SKM-1 (cell line): ENCODE results near the gene PLD2.
"Not testable (repeated sequence)": the region's sequence is repeated elsewhere in the genome, so short reads cannot be mapped to it uniquely, and the experiment has no call there.

Experiments used
- DNase-seq: peaks from one replicate; lab custom pipeline; 2025; ENCODE audit not compliant: unreplicated experiment; lab: John Stamatoyannopoulos, UW

The PLD2 gene

GRCh38 chr17:4789951-4790704 is 16.8 kb upstream of the PLD2 start:
- no peak for DNase-seq

DNA sequence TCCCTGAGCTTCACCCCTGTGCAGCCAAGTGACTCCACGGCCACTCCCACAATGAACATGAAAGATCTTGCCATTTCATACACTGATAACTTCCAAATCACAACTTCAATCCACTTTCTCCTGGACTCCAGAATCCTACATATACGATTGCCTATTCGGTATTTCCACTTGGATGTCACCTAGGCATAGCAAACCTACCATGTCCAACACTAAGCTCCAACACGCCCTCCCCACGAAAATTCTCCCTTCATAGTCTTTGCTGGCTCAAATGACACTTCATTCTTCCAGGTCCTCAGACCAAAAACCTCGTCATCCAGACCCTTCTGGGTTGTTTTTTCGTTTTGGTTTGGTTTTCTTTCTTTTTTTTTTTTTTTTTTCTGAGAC is 16.3 kb upstream of the PLD2 start:
- DNase-seq: no peak

GRCh38 chr17:4795168-4795567 is 11.8 kb upstream of the PLD2 start:
- DNase-seq: no peak

- DNase-seq: no peak
Observed at GRCh38 chr17:4796552-4796920, 10.4 kb upstream of the PLD2 start.

GRCh38 chr17:4800462-4801196 is 6.3 kb upstream of the PLD2 start:
- DNase-seq: no peak

DNA sequence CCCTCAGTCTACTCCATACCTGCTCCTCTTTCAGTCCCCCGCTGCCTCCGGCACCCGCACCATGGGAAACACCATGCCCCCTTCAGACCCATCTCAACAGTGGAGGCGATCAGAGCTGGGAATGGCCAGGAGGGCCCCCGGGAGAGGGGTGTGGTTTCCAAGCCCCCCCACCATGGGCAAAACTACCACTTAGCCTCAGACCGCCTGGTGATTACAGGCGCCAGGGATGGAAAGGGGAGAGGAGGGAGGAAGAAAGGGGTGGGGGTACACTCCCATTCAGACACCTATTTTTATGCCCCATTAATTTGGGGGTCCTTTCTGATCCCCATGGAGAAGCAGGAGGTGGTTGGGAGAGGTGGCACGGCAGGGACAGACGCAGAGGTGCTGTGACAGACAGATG is 4.7 kb upstream of the PLD2 start, which contains the start of gene C17orf114:
C17orf114 (minus strand) TSS at position 101 of the 400 bp plus-strand sequence.
- DNase-seq: no peak

DNA sequence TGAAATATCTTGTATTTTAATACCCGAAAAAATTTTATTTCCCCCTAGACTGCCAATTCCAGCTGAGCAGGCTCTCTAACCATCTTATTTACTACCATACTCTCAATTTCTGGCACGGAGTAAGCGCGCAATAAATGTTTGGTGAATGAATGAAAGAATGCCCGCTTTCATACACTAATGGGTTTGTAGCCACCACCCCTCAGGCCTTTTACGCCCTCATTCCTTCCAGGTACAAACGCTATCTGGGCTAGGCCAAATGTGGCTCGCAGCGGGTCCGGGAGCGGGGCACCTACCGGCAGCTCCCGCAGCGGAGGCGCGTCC is 536 bp upstream of the PLD2 start:
- DNase-seq: no peak

GRCh38 chr17:4807605-4808377 is 839 bp downstream of the PLD2 start:
- DNase-seq: no peak

DNA sequence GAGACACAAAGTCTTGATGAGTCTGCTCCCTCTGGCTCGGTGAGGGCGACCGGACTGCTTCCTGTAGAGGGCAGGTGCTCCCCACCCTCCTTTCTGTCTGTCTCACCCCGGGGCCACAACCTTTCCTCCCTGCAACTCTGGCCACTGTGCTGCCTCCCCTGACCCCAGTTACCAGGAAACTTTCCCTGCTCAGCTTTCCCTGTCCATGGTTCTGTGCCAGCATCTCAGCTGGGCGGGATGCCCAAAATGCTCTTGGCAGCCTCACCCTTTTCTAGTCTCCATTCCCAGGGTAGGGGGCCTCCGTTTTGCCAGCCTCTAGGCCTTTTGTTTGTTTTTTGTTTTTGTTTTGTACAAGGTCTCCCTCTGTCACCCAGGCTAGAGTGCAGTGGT is 1.4 kb downstream of the PLD2 start:
- DNase-seq: no peak

DNA sequence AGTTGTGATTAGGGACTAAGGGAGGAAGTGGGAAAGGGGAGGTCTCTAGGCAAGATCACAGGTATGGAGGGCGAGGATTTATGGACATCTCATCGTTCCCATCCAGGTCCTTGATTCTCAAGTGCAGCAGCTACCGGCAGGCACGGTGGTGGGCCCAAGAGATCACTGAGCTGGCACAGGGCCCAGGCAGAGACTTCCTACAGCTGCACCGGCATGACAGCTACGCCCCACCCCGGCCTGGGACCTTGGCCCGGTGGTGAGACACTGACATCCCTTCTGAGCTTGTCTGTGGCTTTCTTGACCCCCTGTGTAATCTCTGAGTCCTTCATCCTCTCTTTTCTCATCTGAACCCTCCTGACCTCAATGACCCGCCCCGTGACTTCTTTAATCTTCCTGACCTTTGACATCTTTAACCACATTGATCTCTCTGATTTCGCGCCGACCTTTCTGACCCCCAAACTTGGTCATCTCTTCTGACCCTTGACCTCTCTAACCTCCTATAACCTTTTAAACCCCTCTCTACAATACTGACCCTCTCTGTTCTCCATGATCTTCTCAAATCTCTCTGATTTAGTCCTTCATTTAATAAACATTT is 3.8 kb downstream of the PLD2 start:
- no peak for DNase-seq

DNA sequence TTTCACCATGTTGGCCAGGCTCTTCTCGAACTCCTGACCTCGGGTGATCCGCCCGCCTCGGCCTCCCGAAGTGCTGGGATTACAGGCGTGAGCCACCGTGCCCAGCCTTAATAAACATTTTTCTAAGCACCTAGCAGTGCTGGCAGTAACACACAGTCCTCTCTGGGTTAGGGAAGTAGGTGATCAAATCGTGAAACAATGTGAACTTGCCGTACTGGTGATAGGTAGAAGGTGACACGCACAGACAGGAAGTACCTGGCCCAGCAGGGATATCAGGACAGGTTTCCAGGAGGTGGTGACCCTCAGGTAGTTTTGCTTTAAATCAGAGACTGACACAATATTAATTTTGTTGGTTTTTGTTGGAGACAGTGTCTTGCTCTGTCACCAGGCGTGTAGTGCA is 4.5 kb downstream of the PLD2 start:
- no peak for DNase-seq

DNA sequence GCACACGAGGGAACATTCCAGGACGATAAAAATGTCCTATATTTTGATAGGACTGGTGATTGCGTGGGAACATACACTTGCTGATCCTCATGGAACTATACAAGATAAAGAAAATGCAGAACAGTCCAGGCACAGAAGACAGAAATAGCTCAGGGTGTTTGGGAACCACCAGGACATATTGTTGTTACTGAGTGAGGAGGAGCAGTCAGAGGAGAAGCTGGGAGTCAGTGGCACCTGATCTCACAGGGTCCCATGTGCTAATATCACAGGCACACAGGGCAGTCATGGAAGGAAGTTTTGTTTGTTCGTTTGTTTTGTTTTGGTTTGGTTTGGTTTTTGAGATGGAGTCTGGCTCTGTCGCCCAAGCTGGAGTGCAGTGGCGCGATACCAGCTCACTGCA is 5.7 kb downstream of the PLD2 start:
- no peak for DNase-seq

DNA sequence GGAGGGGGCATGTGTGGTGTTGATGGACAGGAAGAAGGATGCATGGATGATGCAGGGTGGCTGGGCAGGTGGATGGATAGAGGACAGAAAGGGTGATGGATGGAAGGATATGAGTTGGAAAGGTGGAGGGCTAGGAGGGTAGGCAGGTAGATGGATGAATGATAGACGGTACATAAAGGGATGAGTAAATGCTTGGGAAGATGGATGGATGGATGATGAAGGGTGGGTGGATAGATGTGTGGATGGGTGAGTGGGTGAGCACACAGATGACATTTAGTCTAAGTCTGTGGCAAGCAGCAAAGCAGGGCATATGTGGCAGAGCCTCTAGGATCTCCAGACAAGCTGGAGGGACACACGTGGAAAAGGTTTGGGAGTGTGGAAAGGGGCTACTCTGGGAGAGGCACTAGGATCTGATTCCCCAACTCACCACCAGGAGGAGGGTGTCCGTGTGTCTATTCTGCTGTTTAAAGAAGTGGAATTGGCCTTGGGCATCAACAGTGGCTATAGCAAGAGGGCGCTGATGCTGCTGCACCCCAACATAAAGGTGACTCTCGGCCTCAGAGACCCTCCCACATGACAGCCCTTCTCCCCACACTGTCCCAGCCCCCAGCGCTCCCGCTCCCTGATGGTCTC is 8.2 kb downstream of the PLD2 start:
- DNase-seq: no peak

- DNase-seq: no peak
Observed at GRCh38 chr17:4816826-4817225, 9.9 kb downstream of the PLD2 start.

GRCh38 chr17:4818276-4818675 is 11.3 kb downstream of the PLD2 start:
- DNase-seq: no peak

DNA sequence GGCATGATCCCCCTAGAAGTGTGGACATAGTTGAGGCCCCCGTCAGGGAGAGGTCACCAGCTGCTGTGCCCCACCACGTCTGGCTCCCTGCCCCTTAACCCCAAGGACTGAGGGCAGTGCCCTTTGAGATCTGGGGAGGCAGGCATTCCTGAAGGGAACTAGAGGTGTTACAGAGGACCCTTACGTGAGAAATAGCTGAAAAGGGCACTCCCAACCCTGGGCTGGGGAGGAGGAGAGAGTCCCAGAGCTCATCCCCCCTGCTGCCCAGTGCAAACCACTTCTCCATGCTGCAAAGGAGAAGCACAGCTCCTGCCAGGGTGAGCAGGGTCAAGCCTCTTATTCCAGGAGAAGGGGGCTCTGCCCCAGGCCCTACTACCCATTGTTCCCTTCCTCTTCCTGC is 15.9 kb downstream of the PLD2 start:
- DNase-seq: no peak

GRCh38 chr17:4823373-4824089 is 16.6 kb downstream of the PLD2 start:
- no peak for DNase-seq

GRCh38 chr17:4827399-4827798 is 20.4 kb downstream of the PLD2 start:
- no peak for DNase-seq

DNA sequence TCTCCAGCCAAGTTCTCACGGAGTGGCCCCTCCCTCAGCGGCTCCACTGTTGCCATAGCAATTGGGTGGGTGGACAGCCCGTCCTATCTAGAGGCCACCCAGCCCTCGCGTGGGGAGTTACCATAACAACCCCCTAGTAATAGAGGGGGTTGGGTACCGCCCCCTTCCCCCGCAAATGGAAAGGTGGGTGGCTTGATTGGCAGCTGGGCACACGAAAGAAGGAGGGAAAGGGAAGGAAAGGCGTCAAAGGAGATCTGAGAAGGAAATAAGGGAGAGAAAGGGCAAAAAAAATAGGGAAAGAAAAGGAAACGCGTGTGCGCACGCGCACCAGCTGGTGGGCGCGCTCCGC is 25.9 kb downstream of the PLD2 start:
- DNase-seq: not testable (repeated sequence)

DNA sequence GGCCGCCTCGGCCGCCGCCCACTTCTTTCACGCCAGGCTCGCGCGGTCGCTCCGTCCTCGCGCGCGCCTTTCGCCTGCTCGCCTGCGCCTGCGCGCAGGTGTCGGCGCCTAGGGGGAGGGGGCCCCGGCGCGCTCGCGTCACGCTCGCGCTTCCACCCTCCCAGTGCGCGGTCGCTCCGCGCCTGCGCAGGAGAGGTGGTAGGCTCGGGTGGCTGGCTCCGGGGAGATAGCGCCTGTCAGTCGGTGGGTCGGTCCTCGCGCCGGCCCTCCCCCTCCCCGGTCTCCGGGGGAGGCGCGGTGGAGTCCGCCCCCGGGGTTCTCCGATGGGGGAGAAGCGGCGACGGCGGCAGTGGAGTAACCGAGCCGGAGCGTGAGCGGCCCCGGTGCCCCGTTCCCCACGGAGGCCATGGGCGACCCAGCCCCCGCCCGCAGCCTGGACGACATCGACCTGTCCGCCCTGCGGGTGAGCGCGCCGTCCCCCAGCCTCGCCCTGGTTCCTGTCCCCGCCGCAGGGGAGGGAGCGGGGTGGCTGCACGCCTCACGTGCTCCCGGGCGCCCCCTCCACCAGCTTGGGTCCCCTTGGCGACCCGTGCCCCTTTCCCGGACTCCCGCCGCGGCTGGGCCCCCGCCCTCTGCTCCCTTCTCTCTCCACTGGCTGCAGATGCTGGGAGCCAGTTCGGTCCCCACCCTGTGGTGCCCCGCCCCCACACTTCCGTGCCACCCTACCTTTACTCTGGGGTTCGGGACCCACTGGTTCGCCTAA is 26.4 kb downstream of the PLD2 start, which contains the start of gene MINK1:
MINK1 (plus strand) TSS at position 163 of the 763 bp plus-strand sequence; CDS start at position 407, 244 bp downstream.
- peak; percentile 23 for DNase-seq
